PC-3 (cell line): ENCODE measurements around the gene TNRC6B. TPM values are rescaled to one million over a fixed set of nuclear protein-coding genes. Genes with fewer than 3 reads are reported as not detected.

Source experiments
- ATAC-seq: fragments of 200-7000 bp; cut with Tn5 transposase; 2 replicates; pipeline ENCODE4 v1.9.1; 2020; ENCODE audit warnings: mild to moderate bottlenecking, moderate library complexity
- BruUV-seq: library from RNA; stranded (reverse); fragments of 400-500 nt; replicated peaks from 2 replicates; lab custom pipeline; 2021; lab: Mats Ljungman, UMichigan
- CTCF ChIA-PET: fragments of 300-600 bp; sonication (Branson Sonifier 250); formaldehyde crosslinking; loops from one replicate; lab custom pipeline; 2022; ENCODE audit warnings: antibody characterized with exemption; lab: Charles Lee
- POLR2A ChIA-PET: fragments of 300-600 bp; sonication (Branson Sonifier 250); formaldehyde crosslinking; loops from one replicate; lab custom pipeline; 2022; ENCODE audit warnings: antibody characterized with exemption; ENCODE audit not compliant: unreplicated experiment; lab: Charles Lee
- DNase-seq: peaks from one replicate; pipeline ENCODE4 v3.0.0-alpha.2; 2015
- H2AFZ ChIP-seq: fragments of 300-600 bp; sonication (generic); 2 replicates; pipeline ENCODE4 v1.6.0; 2016; ENCODE audit warnings: antibody characterized with exemption, low read length
- H3F3A ChIP-seq: fragments of 300-600 bp; sonication (generic); one replicate; pipeline ENCODE4 v1.6.0; 2017; ENCODE audit warnings: antibody characterized with exemption, low read length, control low read depth, mild to moderate bottlenecking; ENCODE audit not compliant: unreplicated experiment
- H3K27ac ChIP-seq: fragments of 300-600 bp; sonication (generic); 2 replicates; pipeline ENCODE4 v1.5.1; 2016; ENCODE audit warnings: mild to moderate bottlenecking, low read length
- H3K27me3 ChIP-seq: fragments of 300-600 bp; sonication (generic); 2 replicates; pipeline ENCODE4 v1.6.1; 2016; ENCODE audit warnings: low read length, mixed read lengths
- H3K36me3 ChIP-seq: fragments of 300-600 bp; sonication (generic); 2 replicates; pipeline ENCODE4 v1.6.1; 2016; ENCODE audit warnings: low read depth, mixed run types, low read length, mixed read lengths
- H3K4me1 ChIP-seq: fragments of 300-600 bp; sonication (generic); 2 replicates; pipeline ENCODE4 v1.5.1; 2016; ENCODE audit warnings: low read length; ENCODE audit not compliant: insufficient read depth
- H3K4me2 ChIP-seq: fragments of 300-600 bp; sonication (generic); 2 replicates; pipeline ENCODE4 v1.6.0; 2016; ENCODE audit warnings: low read length
- H3K4me3 ChIP-seq: fragments of 300-600 bp; sonication (generic); 2 replicates; pipeline ENCODE4 v1.5.1; 2016; ENCODE audit warnings: mild to moderate bottlenecking, low read length, mixed read lengths
- H3K79me2 ChIP-seq: fragments of 300-600 bp; sonication (generic); 2 replicates; pipeline ENCODE4 v1.6.1; 2017; ENCODE audit warnings: low read length, mixed read lengths
- H3K9ac ChIP-seq: fragments of 300-600 bp; sonication (generic); 2 replicates; pipeline ENCODE4 v1.6.0; 2016; ENCODE audit warnings: mild to moderate bottlenecking, low read length
- H3K9me2 ChIP-seq: fragments of 300-600 bp; sonication (generic); replicated peaks from 2 replicates; pipeline ENCODE4 v1.6.1; 2016; ENCODE audit warnings: mixed run types, low read length, mixed read lengths
- H3K9me3 ChIP-seq: fragments of 300-600 bp; sonication (generic); 2 replicates; pipeline ENCODE4 v1.6.1; 2016; ENCODE audit warnings: low read length, mixed read lengths
- H4K20me1 ChIP-seq: fragments of 300-600 bp; sonication (generic); 2 replicates; pipeline ENCODE4 v1.6.1; 2016; ENCODE audit warnings: low read length, mixed read lengths
- CTCF ChIP-seq: fragments of 300-600 bp; sonication (generic); conservative IDR thresholded peaks from 2 replicates; pipeline ENCODE4 v1.5.1; 2017; ENCODE audit warnings: antibody characterized with exemption, low read depth, mild to moderate bottlenecking, low read length
- EZH2 ChIP-seq: fragments of 300-600 bp; sonication (generic); IDR thresholded peaks from one replicate; pipeline ENCODE4 v1.6.1; 2017; ENCODE audit warnings: antibody characterized with exemption, mild to moderate bottlenecking, low read length; ENCODE audit not compliant: unreplicated experiment
- EZH2phosphoT487 ChIP-seq: fragments of 300-600 bp; sonication (generic); IDR thresholded peaks from 2 replicates; pipeline ENCODE4 v1.6.1; 2018; ENCODE audit warnings: mild to moderate bottlenecking, antibody characterized with exemption, low read length, borderline replicate concordance
- intact Hi-C: fragments of 100-400 bp; cut with micrococcal nuclease; formaldehyde crosslinking; loops from 2 replicates; pipeline ENCODE4 v1.9.0; 2023
- total RNA-seq: library from RNA; depleted of rRNA; stranded (reverse); fragments of >200 nt; gene quantifications from 2 replicates; pipeline ENCODE4 v1.2.3, GENCODE V29; 2014

The TNRC6B gene
- total RNA-seq, 1 experiment from 2014 or later = 21.3 TPM

GRCh38 chr22:40251106-40251505, 73.4 kb downstream of the TNRC6B start:
- no TSS peak for BruUV-seq
- no peak for TF ChIP-seq EZH2
- TF ChIP-seq EZH2phosphoT487 = no peak
- no peak for TF ChIP-seq CTCF
- no peaks in the 10 kb centered on the region for H3F3A ChIP-seq
- H3K27ac ChIP-seq = no peak overlapping the region
- H3K9ac ChIP-seq = no peak overlapping the region
- POLR2A ChIA-PET = no interaction called here
- no peaks in the 10 kb centered on the region for H3K4me1 ChIP-seq
- intact Hi-C loops = no loop called here
- no peak for ATAC-seq
- H3K36me3 ChIP-seq = no peaks in the 10 kb centered on the region
- peaks cover 10% of the 10 kb centered on the region; the same call in 1 of the 2 replicates for H3K79me2 ChIP-seq
- H3K27me3 ChIP-seq = no peaks in the 10 kb centered on the region
- no peaks in the 10 kb centered on the region for H4K20me1 ChIP-seq
- DNase-seq = no peak
- CTCF ChIA-PET = no interaction called here
- H3K4me2 ChIP-seq = no peak overlapping the region
- no peaks in the 10 kb centered on the region for H3K9me3 ChIP-seq
- no peak overlapping the region for H3K4me3 ChIP-seq
- no peaks in the 10 kb centered on the region for H3K9me2 ChIP-seq
- no peak overlapping the region for H2AFZ ChIP-seq

- H2AFZ ChIP-seq = no peak overlapping the region
- no peak overlapping the region for H3K4me3 ChIP-seq
- no peaks in the 10 kb centered on the region for H3K27me3 ChIP-seq
- no peak overlapping the region for H3K9ac ChIP-seq
- no peaks in the 10 kb centered on the region for H4K20me1 ChIP-seq
- POLR2A ChIA-PET = no interaction called here
- H3F3A ChIP-seq = no peaks in the 10 kb centered on the region
- H3K36me3 ChIP-seq = no peaks in the 10 kb centered on the region
- no peak for TF ChIP-seq EZH2phosphoT487
- no peak for TF ChIP-seq CTCF
- TF ChIP-seq EZH2 = no peak
- BruUV-seq = no TSS peak
- no peaks in the 10 kb centered on the region for H3K9me3 ChIP-seq
- no peak overlapping the region for H3K4me2 ChIP-seq
- DNase-seq (no peak), ATAC-seq (no peak)
- intact Hi-C loops = no loop called here
- no peak overlapping the region for H3K27ac ChIP-seq
- no peaks in the 10 kb centered on the region for H3K9me2 ChIP-seq
- CTCF ChIA-PET = no interaction called here
- H3K4me1 ChIP-seq = no peaks in the 10 kb centered on the region
- peaks cover 13% of the 10 kb centered on the region; the same call in 1 of the 2 replicates for H3K79me2 ChIP-seq
Observed at GRCh38 chr22:40252146-40252545, 74.4 kb downstream of the TNRC6B start.

- POLR2A ChIA-PET = no interaction called here
- Histone ChIP-seq H4K20me1 (no peaks in the 10 kb centered on the region), H3K4me1 (peaks cover 19% of the 10 kb centered on the region), H3K4me2 (no peak overlapping the region), H2AFZ (no peak overlapping the region), H3K27ac (no peak overlapping the region), H3K9ac (no peak overlapping the region), H3K79me2 (peaks cover 20% of the 10 kb centered on the region), H3K27me3 (no peaks in the 10 kb centered on the region), H3K36me3 (peaks cover 3% of the 10 kb centered on the region; the same call in 1 of the 2 replicates), H3F3A (no peaks in the 10 kb centered on the region), H3K4me3 (no peak overlapping the region), H3K9me3 (no peaks in the 10 kb centered on the region), H3K9me2 (no peaks in the 10 kb centered on the region)
- no TSS peak for BruUV-seq
- intact Hi-C loops = no loop called here
- CTCF ChIA-PET = no interaction called here
- TF ChIP-seq EZH2 (no peak), EZH2phosphoT487 (no peak), CTCF (no peak)
- ATAC-seq (no peak), DNase-seq (no peak)
Observed at GRCh38 chr22:40256516-40256915, 78.8 kb downstream of the TNRC6B start.
